Chondrocyte (in vitro differentiated cells): ENCODE data around the gene NPHS1. TPM values are rescaled to one million over a fixed set of nuclear protein-coding genes. Genes with fewer than 3 reads are reported as not detected.
A peak's percentile ranks its signal among the peaks of the same experiment; 100 is the strongest.

Experiments used
- DNase-seq: peaks from one replicate; pipeline ENCODE4 v3.0.0; 2021; ENCODE audit warnings: mixed read lengths, low spot score
- H3K27ac Mint-ChIP-seq: one replicate; pipeline ENCODE4 v1.8.0; 2021; ENCODE audit warnings: mild to moderate bottlenecking, moderate library complexity, mixed read lengths; ENCODE audit not compliant: unreplicated experiment
- H3K27me3 Mint-ChIP-seq: 2 replicates; pipeline ENCODE4 v1.8.0; 2021; ENCODE audit warnings: low read depth, mixed read lengths
- H3K36me3 Mint-ChIP-seq: 2 replicates; pipeline ENCODE4 v1.8.0; 2021; ENCODE audit warnings: low read depth, mixed read lengths
- H3K4me1 Mint-ChIP-seq: 2 replicates; pipeline ENCODE4 v1.8.0; 2021; ENCODE audit warnings: low read depth, mild to moderate bottlenecking, mixed read lengths
- H3K4me3 Mint-ChIP-seq: one replicate; pipeline ENCODE4 v1.8.0; 2021; ENCODE audit warnings: mild to moderate bottlenecking, moderate library complexity, mixed read lengths; ENCODE audit not compliant: unreplicated experiment
- H3K9me3 Mint-ChIP-seq: 2 replicates; pipeline ENCODE4 v1.8.0; 2021; ENCODE audit warnings: low read depth, mixed read lengths
- CTCF ChIP-seq: fragments of 200-600 bp; sonication (generic); IDR thresholded peaks from 2 replicates; pipeline ENCODE4 v1.5.0; 2021; ENCODE audit warnings: antibody characterized with exemption, mild to moderate bottlenecking, moderate library complexity
- total RNA-seq: library from RNA; stranded (reverse); gene quantifications from 3 replicates; pipeline ENCODE4 v1.2.1, GENCODE V29; 2021

NPHS1 gene
- total RNA-seq, 1 donor from 2014 or later: not detected

- H3K27ac Mint-ChIP-seq: no peak within 1 kb of the TSS
- H3K4me1 Mint-ChIP-seq: peaks cover 9% of the 10 kb centered on the region
- peaks cover 70% of the 10 kb centered on the region for H3K27me3 Mint-ChIP-seq
Measured at GRCh38 chr19:35856546-35857149, 4.3 kb upstream of the NPHS1 start, which contains the start of gene KIRREL2. Gene KIRREL2 (plus strand): TSS chr19:35856911. CDS start chr19:35857120, 209 bp downstream.

GRCh38 chr19:35853038-35853756, 893 bp upstream of the NPHS1 start:
- Mint-ChIP-seq H3K9me3 (no peaks in the 10 kb centered on the region), H3K36me3 (peaks cover 2% of the 10 kb centered on the region), H3K27me3 (peaks cover 60% of the 10 kb centered on the region), H3K27ac (no peak overlapping the region), H3K4me3 (no peak overlapping the region), H3K4me1 (peaks cover 4% of the 10 kb centered on the region)
- DNase-seq: no peak
- no peak for TF ChIP-seq CTCF

More at GRCh38 chr19:35856546-35857149, 4.3 kb upstream of the NPHS1 start, which contains the start of gene KIRREL2:
- no peak for DNase-seq
- Mint-ChIP-seq H3K36me3 (peaks cover 2% of the 10 kb centered on the region), H3K9me3 (no peaks in the 10 kb centered on the region), H3K4me3 (peak within 1 kb of the TSS; percentile 68)
- TF ChIP-seq CTCF: no peak

- no peaks in the 10 kb centered on the region for H3K9me3 Mint-ChIP-seq
- H3K27me3 Mint-ChIP-seq: peaks cover 65% of the 10 kb centered on the region
- no peak overlapping the region for H3K4me3 Mint-ChIP-seq
- peaks cover 2% of the 10 kb centered on the region for H3K36me3 Mint-ChIP-seq
- H3K27ac Mint-ChIP-seq: no peak overlapping the region
- no peak for DNase-seq
- peak; percentile 25 for TF ChIP-seq CTCF
- H3K4me1 Mint-ChIP-seq: peaks cover under 1% of the 10 kb centered on the region
Measured at GRCh38 chr19:35851213-35852028, 883 bp downstream of the NPHS1 start.

GRCh38 chr19:35848919-35849505, 3.3 kb downstream of the NPHS1 start:
- Mint-ChIP-seq H3K27ac (no peak overlapping the region), H3K4me1 (peaks cover 10% of the 10 kb centered on the region), H3K9me3 (no peaks in the 10 kb centered on the region), H3K4me3 (no peak overlapping the region), H3K27me3 (peaks cover 69% of the 10 kb centered on the region), H3K36me3 (peaks cover 4% of the 10 kb centered on the region)
- no peak for DNase-seq
- no peak for TF ChIP-seq CTCF

- no peak for TF ChIP-seq CTCF
- no peaks in the 10 kb centered on the region for H3K9me3 Mint-ChIP-seq
- H3K27ac Mint-ChIP-seq: no peak overlapping the region
- H3K4me3 Mint-ChIP-seq: no peak overlapping the region
- H3K27me3 Mint-ChIP-seq: peaks cover 73% of the 10 kb centered on the region
- H3K4me1 Mint-ChIP-seq: peaks cover 10% of the 10 kb centered on the region
- no peak for DNase-seq
- H3K36me3 Mint-ChIP-seq: peaks cover 4% of the 10 kb centered on the region
Measured at GRCh38 chr19:35848486-35848885, 3.8 kb downstream of the NPHS1 start.
